ENCODE data around the gene SCAI.
"Not testable (repeated sequence)": the region's sequence is repeated elsewhere in the genome, so short reads cannot be mapped to it uniquely, and the experiment has no call there.

SCAI gene

GRCh38 chr9:124965775-124966568 lies 177.4 kb downstream of the SCAI start:
- not testable (repeated sequence) for H2AFZ ChIP-seq (ENCODE audit: low read depth, low read length); H3K18ac ChIP-seq (ENCODE audit: low read depth in 1 of 2, low read length in 2 of 2); H2BK12ac ChIP-seq (ENCODE audit: low read length in 2 of 2); H3K4me2 ChIP-seq (ENCODE audit: low read length, poor library complexity, severe bottlenecking); H3K14ac ChIP-seq (ENCODE audit: low read length in 2 of 2); H4K8ac ChIP-seq (ENCODE audit: low read length); H2BK120ac ChIP-seq (ENCODE audit: low read depth, low read length); H4K91ac ChIP-seq (ENCODE audit: low read length); H3K4me1 ChIP-seq (ENCODE audit: control insufficient read depth, insufficient read depth, low read depth, low read length); H2BK15ac ChIP-seq (ENCODE audit: low read depth, poor library complexity, severe bottlenecking); H3K79me1 ChIP-seq (replicated peaks; ENCODE audit: low read length, poor library complexity, severe bottlenecking); H2AK5ac ChIP-seq (ENCODE audit: low read length, severe bottlenecking); H3K23ac ChIP-seq (ENCODE audit: low read length in 2 of 2); H3K9me3 ChIP-seq (ENCODE audit: control insufficient read depth, low read length); H2BK5ac ChIP-seq (ENCODE audit: low read depth, low read length, poor library complexity, severe bottlenecking); H3K9ac ChIP-seq (ENCODE audit: low read length); H3K27ac ChIP-seq (ENCODE audit: low read length, poor library complexity, severe bottlenecking); H3K36me3 ChIP-seq (ENCODE audit: control insufficient read depth in 1 of 2, insufficient read depth in 2 of 2, low read depth in 1 of 2, low read length in 2 of 2); H3K4me3 ChIP-seq (ENCODE audit: insufficient read depth in 1 of 2, low read depth in 1 of 2, low read length in 2 of 2); H3K27me3 ChIP-seq (ENCODE audit: control insufficient read depth in 1 of 2, insufficient read depth in 1 of 2, low read length in 2 of 2); H3K4ac ChIP-seq (ENCODE audit: low read depth in 1 of 2, low read length in 2 of 2)
- 100% methylated on average over 1 of the region's 5 CpGs for WGBS
- peak; percentile 20 for DNase-seq

GRCh38 chr9:124964604-124965003 lies 178.7 kb downstream of the SCAI start:
- no peak overlapping the region for H2BK120ac ChIP-seq (ENCODE audit: low read depth, low read length)
- 90% methylated on average over 1 of the region's 2 CpGs for WGBS
- no peak overlapping the region for H4K8ac ChIP-seq (ENCODE audit: low read length)
- no peak overlapping the region for H2AFZ ChIP-seq (ENCODE audit: low read depth, low read length)
- H3K79me1 ChIP-seq (replicated peaks; ENCODE audit: low read length, poor library complexity, severe bottlenecking) = no peaks in the 10 kb centered on the region
- no peak overlapping the region for H3K9ac ChIP-seq (ENCODE audit: low read length)
- H2AK5ac ChIP-seq (ENCODE audit: low read length, severe bottlenecking) = no peak overlapping the region
- H3K14ac ChIP-seq (ENCODE audit: low read length in 2 of 2) = no peak overlapping the region
- H4K91ac ChIP-seq (ENCODE audit: low read length) = no peak overlapping the region
- no peak for DNase-seq
- H3K23ac ChIP-seq (ENCODE audit: low read length in 2 of 2) = no peak overlapping the region
- H3K4me1 ChIP-seq (ENCODE audit: control insufficient read depth, insufficient read depth, low read depth, low read length) = no peaks in the 10 kb centered on the region
- no peak overlapping the region for H3K27ac ChIP-seq (ENCODE audit: low read length, poor library complexity, severe bottlenecking)
- no peak overlapping the region for H3K4me3 ChIP-seq (ENCODE audit: insufficient read depth in 1 of 2, low read depth in 1 of 2, low read length in 2 of 2)
- H3K36me3 ChIP-seq (ENCODE audit: control insufficient read depth in 1 of 2, insufficient read depth in 2 of 2, low read depth in 1 of 2, low read length in 2 of 2) = peaks cover 0 to 4% of the 10 kb centered on the region in 2 experiments
- no peak overlapping the region for H2BK15ac ChIP-seq (ENCODE audit: low read depth, poor library complexity, severe bottlenecking)
- no peak overlapping the region for H3K18ac ChIP-seq (ENCODE audit: low read depth in 1 of 2, low read length in 2 of 2)
- no peak overlapping the region for H3K4me2 ChIP-seq (ENCODE audit: low read length, poor library complexity, severe bottlenecking)
- no peaks in the 10 kb centered on the region for H3K27me3 ChIP-seq (ENCODE audit: control insufficient read depth in 1 of 2, insufficient read depth in 1 of 2, low read length in 2 of 2)
- no peak overlapping the region for H2BK5ac ChIP-seq (ENCODE audit: low read depth, low read length, poor library complexity, severe bottlenecking)
- H3K4ac ChIP-seq (ENCODE audit: low read depth in 1 of 2, low read length in 2 of 2) = no peak overlapping the region
- no peaks in the 10 kb centered on the region for H3K9me3 ChIP-seq (ENCODE audit: control insufficient read depth, low read length)
- no peak overlapping the region for H2BK12ac ChIP-seq (ENCODE audit: low read length in 2 of 2)

GRCh38 chr9:124964056-124964455 lies 179.3 kb downstream of the SCAI start:
- Histone ChIP-seq H3K4me3 (ENCODE audit: insufficient read depth in 1 of 2, low read depth in 1 of 2, low read length in 2 of 2) (no peak overlapping the region), H2BK12ac (ENCODE audit: low read length in 2 of 2) (no peak overlapping the region), H3K23ac (ENCODE audit: low read length in 2 of 2) (no peak overlapping the region), H2BK120ac (ENCODE audit: low read depth, low read length) (no peak overlapping the region), H3K14ac (ENCODE audit: low read length in 2 of 2) (no peak overlapping the region), H3K18ac (ENCODE audit: low read depth in 1 of 2, low read length in 2 of 2) (no peak overlapping the region), H2AFZ (ENCODE audit: low read depth, low read length) (no peak overlapping the region), H2AK5ac (ENCODE audit: low read length, severe bottlenecking) (no peak overlapping the region), H3K4me2 (ENCODE audit: low read length, poor library complexity, severe bottlenecking) (no peak overlapping the region), H3K27ac (ENCODE audit: low read length, poor library complexity, severe bottlenecking) (no peak overlapping the region), H3K9me3 (ENCODE audit: control insufficient read depth, low read length) (no peaks in the 10 kb centered on the region), H3K27me3 (ENCODE audit: control insufficient read depth in 1 of 2, insufficient read depth in 1 of 2, low read length in 2 of 2) (no peaks in the 10 kb centered on the region), H2BK15ac (ENCODE audit: low read depth, poor library complexity, severe bottlenecking) (no peak overlapping the region), H3K9ac (ENCODE audit: low read length) (no peak overlapping the region), H3K36me3 (ENCODE audit: control insufficient read depth in 1 of 2, insufficient read depth in 2 of 2, low read depth in 1 of 2, low read length in 2 of 2) (peaks cover 0 to 4% of the 10 kb centered on the region in 2 experiments), H4K8ac (ENCODE audit: low read length) (no peak overlapping the region), H3K79me1 (replicated peaks; ENCODE audit: low read length, poor library complexity, severe bottlenecking) (no peaks in the 10 kb centered on the region), H3K4me1 (ENCODE audit: control insufficient read depth, insufficient read depth, low read depth, low read length) (no peaks in the 10 kb centered on the region), H4K91ac (ENCODE audit: low read length) (no peak overlapping the region), H3K4ac (ENCODE audit: low read depth in 1 of 2, low read length in 2 of 2) (no peak overlapping the region), H2BK5ac (ENCODE audit: low read depth, low read length, poor library complexity, severe bottlenecking) (no peak overlapping the region)
- no peak for DNase-seq
- WGBS = 90% methylated on average over 2 of the region's 2 CpGs

- no peak overlapping the region for H3K27ac ChIP-seq (ENCODE audit: low read length, poor library complexity, severe bottlenecking)
- H2AFZ ChIP-seq (ENCODE audit: low read depth, low read length) = no peak overlapping the region
- no peak overlapping the region for H2BK120ac ChIP-seq (ENCODE audit: low read depth, low read length)
- no peaks in the 10 kb centered on the region for H3K79me1 ChIP-seq (replicated peaks; ENCODE audit: low read length, poor library complexity, severe bottlenecking)
- no peak overlapping the region for H3K4ac ChIP-seq (ENCODE audit: low read depth in 1 of 2, low read length in 2 of 2)
- DNase-seq = peak; percentile 52
- WGBS = 80% methylated on average over 2 of the region's 2 CpGs
- no peak overlapping the region for H4K91ac ChIP-seq (ENCODE audit: low read length)
- no peak overlapping the region for H3K4me3 ChIP-seq (ENCODE audit: insufficient read depth in 1 of 2, low read depth in 1 of 2, low read length in 2 of 2)
- H3K36me3 ChIP-seq (ENCODE audit: control insufficient read depth in 1 of 2, insufficient read depth in 2 of 2, low read depth in 1 of 2, low read length in 2 of 2) = no peaks in the 10 kb centered on the region
- H3K14ac ChIP-seq (ENCODE audit: low read length in 2 of 2) = no peak overlapping the region
- no peak overlapping the region for H3K23ac ChIP-seq (ENCODE audit: low read length in 2 of 2)
- no peak overlapping the region for H3K18ac ChIP-seq (ENCODE audit: low read depth in 1 of 2, low read length in 2 of 2)
- H3K9me3 ChIP-seq (ENCODE audit: control insufficient read depth, low read length) = no peaks in the 10 kb centered on the region
- H2BK5ac ChIP-seq (ENCODE audit: low read depth, low read length, poor library complexity, severe bottlenecking) = no peak overlapping the region
- H3K9ac ChIP-seq (ENCODE audit: low read length) = no peak overlapping the region
- no peak overlapping the region for H3K4me2 ChIP-seq (ENCODE audit: low read length, poor library complexity, severe bottlenecking)
- H3K27me3 ChIP-seq (ENCODE audit: control insufficient read depth in 1 of 2, insufficient read depth in 1 of 2, low read length in 2 of 2) = no peaks in the 10 kb centered on the region
- H4K8ac ChIP-seq (ENCODE audit: low read length) = no peak overlapping the region
- no peak overlapping the region for H2AK5ac ChIP-seq (ENCODE audit: low read length, severe bottlenecking)
- H2BK12ac ChIP-seq (ENCODE audit: low read length in 2 of 2) = no peak overlapping the region
- no peak overlapping the region for H2BK15ac ChIP-seq (ENCODE audit: low read depth, poor library complexity, severe bottlenecking)
- no peaks in the 10 kb centered on the region for H3K4me1 ChIP-seq (ENCODE audit: control insufficient read depth, insufficient read depth, low read depth, low read length)
Observed at GRCh38 chr9:124960409-124960752, 182.9 kb downstream of the SCAI start.
